H1 (cell line): Measurements from ENCODE around the gene ASMTL. TPM values are rescaled to one million over a fixed set of nuclear protein-coding genes. Genes with fewer than 3 reads are reported as not detected.

ENCODE experiments used
- BRCA1 ChIP-seq: IDR thresholded peaks from 2 replicates; pipeline ENCODE4 v1.6.1; 2012; ENCODE audit warnings: low read depth, low read length, improper control_type of control experiment
- MAFK ChIP-seq: IDR thresholded peaks from 2 replicates; pipeline ENCODE4 v1.6.1; 2012; ENCODE audit warnings: low read depth, mild to moderate bottlenecking, improper control_type of control experiment, low read length
- PHF8 ChIP-seq: fragments of 200-600 bp; sonication (generic); conservative IDR thresholded peaks from 2 replicates; pipeline ENCODE4 v1.7.1; 2012; ENCODE audit warnings: low read depth, mild to moderate bottlenecking, inconsistent platforms, low read length, moderate library complexity
- SP4 ChIP-seq: IDR thresholded peaks from 2 replicates; pipeline ENCODE4 v1.6.1; 2012; ENCODE audit warnings: low read length, inconsistent platforms
- polyA plus RNA-seq, 7 experiments: library from polyadenylated mRNA; depleted of rRNA in 3 of 7; stranded (reverse) in 5 of 7; unstranded in 2 of 7; fragments of >200 nt in 5 of 7; fragments of 200-250 nt in 2 of 7; gene quantifications; 1 replicate in 5 of 7; 2 replicates in 1 of 7; 4 replicates in 1 of 7; pipeline versions ENCODE4 v1.2.1 to v1.2.3, GENCODE V29; 2011 to 2013; ENCODE audit warnings: missing spikeins in 2 of 7, mixed read lengths in 2 of 7
- total RNA-seq: library from RNA; stranded (reverse); fragmentation: NEBNext Ultra II Directional; extraction: Animal tissue kit (Norgen Biotek cat#: 25700); gene quantifications from 2 replicates; pipeline ENCODE4 v1.2.1, GENCODE V29; 2021
- TF ChIP-seq, protein P1 (sequence below): fragments of 300-600 bp; sonication (generic); IDR thresholded peaks from 2 replicates; pipeline ENCODE4 v1.7.1; 2012; ENCODE audit warnings: low read length, moderate library complexity, mild to moderate bottlenecking, inconsistent platforms; ENCODE audit not compliant: insufficient replicate concordance

ASMTL gene
- total and polyA plus RNA-seq, 2 of the 8 experiments (the other 6 are each of a cell fraction or from before 2014, with no cell fraction given) = 75.6 to 81.4 TPM

DNA sequence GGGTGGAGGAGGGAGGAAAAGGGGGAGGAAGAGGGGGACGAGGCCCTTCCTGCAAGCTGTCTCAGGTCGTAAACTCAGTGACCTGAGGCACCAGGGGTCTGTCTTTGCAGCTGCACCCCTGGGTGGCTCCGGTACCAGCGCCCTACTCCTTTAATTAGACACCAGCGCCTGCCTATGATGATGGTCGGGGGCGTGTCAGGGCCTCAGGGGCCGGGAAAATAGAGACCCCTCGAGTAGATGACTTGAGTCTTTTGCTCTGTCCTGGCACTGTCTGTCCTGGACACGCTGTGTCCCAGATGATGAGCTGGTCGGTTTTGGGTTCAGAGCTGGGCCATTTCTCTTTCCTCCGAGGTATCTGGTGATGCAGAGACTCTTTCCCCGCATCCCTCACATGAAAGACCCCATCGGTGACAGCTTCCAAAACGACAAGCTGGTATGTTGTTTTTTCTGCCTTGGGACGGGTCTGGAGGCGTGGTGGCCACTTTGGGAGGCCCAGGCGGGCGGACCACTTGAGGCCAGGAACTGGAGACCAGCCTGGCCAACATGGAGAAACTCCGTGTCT, 72.0 kb downstream of the ASMTL start (continued):
- TF ChIP-seq, protein P1, sequence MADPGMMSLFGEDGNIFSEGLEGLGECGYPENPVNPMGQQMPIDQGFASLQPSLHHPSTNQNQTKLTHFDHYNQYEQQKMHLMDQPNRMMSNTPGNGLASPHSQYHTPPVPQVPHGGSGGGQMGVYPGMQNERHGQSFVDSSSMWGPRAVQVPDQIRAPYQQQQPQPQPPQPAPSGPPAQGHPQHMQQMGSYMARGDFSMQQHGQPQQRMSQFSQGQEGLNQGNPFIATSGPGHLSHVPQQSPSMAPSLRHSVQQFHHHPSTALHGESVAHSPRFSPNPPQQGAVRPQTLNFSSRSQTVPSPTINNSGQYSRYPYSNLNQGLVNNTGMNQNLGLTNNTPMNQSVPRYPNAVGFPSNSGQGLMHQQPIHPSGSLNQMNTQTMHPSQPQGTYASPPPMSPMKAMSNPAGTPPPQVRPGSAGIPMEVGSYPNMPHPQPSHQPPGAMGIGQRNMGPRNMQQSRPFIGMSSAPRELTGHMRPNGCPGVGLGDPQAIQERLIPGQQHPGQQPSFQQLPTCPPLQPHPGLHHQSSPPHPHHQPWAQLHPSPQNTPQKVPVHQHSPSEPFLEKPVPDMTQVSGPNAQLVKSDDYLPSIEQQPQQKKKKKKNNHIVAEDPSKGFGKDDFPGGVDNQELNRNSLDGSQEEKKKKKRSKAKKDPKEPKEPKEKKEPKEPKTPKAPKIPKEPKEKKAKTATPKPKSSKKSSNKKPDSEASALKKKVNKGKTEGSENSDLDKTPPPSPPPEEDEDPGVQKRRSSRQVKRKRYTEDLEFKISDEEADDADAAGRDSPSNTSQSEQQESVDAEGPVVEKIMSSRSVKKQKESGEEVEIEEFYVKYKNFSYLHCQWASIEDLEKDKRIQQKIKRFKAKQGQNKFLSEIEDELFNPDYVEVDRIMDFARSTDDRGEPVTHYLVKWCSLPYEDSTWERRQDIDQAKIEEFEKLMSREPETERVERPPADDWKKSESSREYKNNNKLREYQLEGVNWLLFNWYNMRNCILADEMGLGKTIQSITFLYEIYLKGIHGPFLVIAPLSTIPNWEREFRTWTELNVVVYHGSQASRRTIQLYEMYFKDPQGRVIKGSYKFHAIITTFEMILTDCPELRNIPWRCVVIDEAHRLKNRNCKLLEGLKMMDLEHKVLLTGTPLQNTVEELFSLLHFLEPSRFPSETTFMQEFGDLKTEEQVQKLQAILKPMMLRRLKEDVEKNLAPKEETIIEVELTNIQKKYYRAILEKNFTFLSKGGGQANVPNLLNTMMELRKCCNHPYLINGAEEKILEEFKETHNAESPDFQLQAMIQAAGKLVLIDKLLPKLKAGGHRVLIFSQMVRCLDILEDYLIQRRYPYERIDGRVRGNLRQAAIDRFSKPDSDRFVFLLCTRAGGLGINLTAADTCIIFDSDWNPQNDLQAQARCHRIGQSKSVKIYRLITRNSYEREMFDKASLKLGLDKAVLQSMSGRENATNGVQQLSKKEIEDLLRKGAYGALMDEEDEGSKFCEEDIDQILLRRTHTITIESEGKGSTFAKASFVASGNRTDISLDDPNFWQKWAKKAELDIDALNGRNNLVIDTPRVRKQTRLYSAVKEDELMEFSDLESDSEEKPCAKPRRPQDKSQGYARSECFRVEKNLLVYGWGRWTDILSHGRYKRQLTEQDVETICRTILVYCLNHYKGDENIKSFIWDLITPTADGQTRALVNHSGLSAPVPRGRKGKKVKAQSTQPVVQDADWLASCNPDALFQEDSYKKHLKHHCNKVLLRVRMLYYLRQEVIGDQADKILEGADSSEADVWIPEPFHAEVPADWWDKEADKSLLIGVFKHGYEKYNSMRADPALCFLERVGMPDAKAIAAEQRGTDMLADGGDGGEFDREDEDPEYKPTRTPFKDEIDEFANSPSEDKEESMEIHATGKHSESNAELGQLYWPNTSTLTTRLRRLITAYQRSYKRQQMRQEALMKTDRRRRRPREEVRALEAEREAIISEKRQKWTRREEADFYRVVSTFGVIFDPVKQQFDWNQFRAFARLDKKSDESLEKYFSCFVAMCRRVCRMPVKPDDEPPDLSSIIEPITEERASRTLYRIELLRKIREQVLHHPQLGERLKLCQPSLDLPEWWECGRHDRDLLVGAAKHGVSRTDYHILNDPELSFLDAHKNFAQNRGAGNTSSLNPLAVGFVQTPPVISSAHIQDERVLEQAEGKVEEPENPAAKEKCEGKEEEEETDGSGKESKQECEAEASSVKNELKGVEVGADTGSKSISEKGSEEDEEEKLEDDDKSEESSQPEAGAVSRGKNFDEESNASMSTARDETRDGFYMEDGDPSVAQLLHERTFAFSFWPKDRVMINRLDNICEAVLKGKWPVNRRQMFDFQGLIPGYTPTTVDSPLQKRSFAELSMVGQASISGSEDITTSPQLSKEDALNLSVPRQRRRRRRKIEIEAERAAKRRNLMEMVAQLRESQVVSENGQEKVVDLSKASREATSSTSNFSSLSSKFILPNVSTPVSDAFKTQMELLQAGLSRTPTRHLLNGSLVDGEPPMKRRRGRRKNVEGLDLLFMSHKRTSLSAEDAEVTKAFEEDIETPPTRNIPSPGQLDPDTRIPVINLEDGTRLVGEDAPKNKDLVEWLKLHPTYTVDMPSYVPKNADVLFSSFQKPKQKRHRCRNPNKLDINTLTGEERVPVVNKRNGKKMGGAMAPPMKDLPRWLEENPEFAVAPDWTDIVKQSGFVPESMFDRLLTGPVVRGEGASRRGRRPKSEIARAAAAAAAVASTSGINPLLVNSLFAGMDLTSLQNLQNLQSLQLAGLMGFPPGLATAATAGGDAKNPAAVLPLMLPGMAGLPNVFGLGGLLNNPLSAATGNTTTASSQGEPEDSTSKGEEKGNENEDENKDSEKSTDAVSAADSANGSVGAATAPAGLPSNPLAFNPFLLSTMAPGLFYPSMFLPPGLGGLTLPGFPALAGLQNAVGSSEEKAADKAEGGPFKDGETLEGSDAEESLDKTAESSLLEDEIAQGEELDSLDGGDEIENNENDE = peak; percentile 10
- TF ChIP-seq MAFK (no peak), SP4 (no peak), BRCA1 (no peak), PHF8 (no peak)
